GM04504 (cell line): Measurements from ENCODE around the gene EPB41L4A.
"Not testable (repeated sequence)": the region's sequence is repeated elsewhere in the genome, so short reads cannot be mapped to it uniquely, and the experiment has no call there.

Experiments used
- DNase-seq: peaks from one replicate; pipeline ENCODE4 v3.0.0-alpha.2; 2012; ENCODE audit warnings: low read depth

The EPB41L4A gene

GRCh38 chr5:112208195-112208594, 210.9 kb downstream of the EPB41L4A start:
- DNase-seq = not testable (repeated sequence)

GRCh38 chr5:112205846-112206245, 213.2 kb downstream of the EPB41L4A start:
- no peak for DNase-seq

- no peak for DNase-seq
Observed at GRCh38 chr5:112203229-112203628, 215.8 kb downstream of the EPB41L4A start.

- DNase-seq = no peak
Observed at GRCh38 chr5:112202694-112203093, 216.4 kb downstream of the EPB41L4A start.

GRCh38 chr5:112201141-112201540, 217.9 kb downstream of the EPB41L4A start:
- no peak for DNase-seq

- no peak for DNase-seq
Observed at GRCh38 chr5:112200131-112200530, 218.9 kb downstream of the EPB41L4A start.

- DNase-seq = no peak
Observed at GRCh38 chr5:112196584-112196983, 222.5 kb downstream of the EPB41L4A start.

- DNase-seq = no peak
Observed at GRCh38 chr5:112195924-112196323, 223.2 kb downstream of the EPB41L4A start.

- DNase-seq = no peak
Observed at GRCh38 chr5:112192866-112193265, 226.2 kb downstream of the EPB41L4A start.

GRCh38 chr5:112192072-112192471, 227.0 kb downstream of the EPB41L4A start:
- DNase-seq = no peak

GRCh38 chr5:112189391-112189790, 229.7 kb downstream of the EPB41L4A start:
- no peak for DNase-seq

- DNase-seq = peak; percentile 11
Observed at GRCh38 chr5:112186401-112186990, 232.6 kb downstream of the EPB41L4A start.

GRCh38 chr5:112183874-112184273, 235.2 kb downstream of the EPB41L4A start:
- no peak for DNase-seq

GRCh38 chr5:112183103-112183711, 235.9 kb downstream of the EPB41L4A start:
- no peak for DNase-seq

GRCh38 chr5:112179290-112179689, 239.8 kb downstream of the EPB41L4A start:
- no peak for DNase-seq

- DNase-seq = no peak
Observed at GRCh38 chr5:112174959-112175594, 244.0 kb downstream of the EPB41L4A start.

GRCh38 chr5:112165897-112166737, 253.0 kb downstream of the EPB41L4A start:
- DNase-seq = no peak

GRCh38 chr5:112165399-112165798, 253.7 kb downstream of the EPB41L4A start:
- no peak for DNase-seq

GRCh38 chr5:112163435-112163834, 255.6 kb downstream of the EPB41L4A start:
- no peak for DNase-seq

GRCh38 chr5:112161392-112161748, 257.7 kb downstream of the EPB41L4A start:
- DNase-seq = no peak

- peak; percentile 73 for DNase-seq
Observed at GRCh38 chr5:112160652-112161391, 258.3 kb downstream of the EPB41L4A start.

GRCh38 chr5:112159435-112159834, 259.6 kb downstream of the EPB41L4A start:
- DNase-seq = no peak
